GM12878 (cell line): ENCODE measurements around the gene RNU6-9. TPM values are rescaled to one million over a fixed set of nuclear protein-coding genes. Genes with fewer than 3 reads are reported as not detected.

Experiments used
- ASH2L ChIP-seq: fragments of 300-600, 200-600 bp; sonication (generic); IDR thresholded peaks from 2 replicates; pipeline ENCODE4 v1.6.1; 2017; ENCODE audit warnings: low read depth, mild to moderate bottlenecking, borderline replicate concordance
- ATF2 ChIP-seq: IDR thresholded peaks from 2 replicates; pipeline ENCODE4 v1.6.1; 2012; ENCODE audit warnings: low read length, inconsistent platforms
- ATF7 ChIP-seq: fragments of 450-650 bp; IDR thresholded peaks from 2 replicates; pipeline ENCODE4 v1.6.1; 2016; ENCODE audit warnings: low read depth, mild to moderate bottlenecking
- BCLAF1 ChIP-seq: fragments of 450-650 bp; IDR thresholded peaks from 2 replicates; pipeline ENCODE4 v1.6.1; 2017; ENCODE audit warnings: antibody characterized with exemption, mild to moderate bottlenecking, moderate library complexity
- CHD2 ChIP-seq: IDR thresholded peaks from 2 replicates; pipeline ENCODE4 v1.6.1; 2011; ENCODE audit warnings: low read depth, low read length, improper control_type of control experiment, borderline replicate concordance
- CHD4 ChIP-seq: fragments of 200-600 bp; sonication (generic); IDR thresholded peaks from 2 replicates; pipeline ENCODE4 v1.6.1; 2016; ENCODE audit warnings: mild to moderate bottlenecking
- E4F1 ChIP-seq: fragments of 450-650 bp; IDR thresholded peaks from 2 replicates; pipeline ENCODE4 v1.6.1; 2018; ENCODE audit warnings: borderline replicate concordance, mild to moderate bottlenecking; ENCODE audit not compliant: partially characterized antibody
- FOS ChIP-seq: IDR thresholded peaks from 3 replicates; pipeline ENCODE4 v1.6.1; 2011; ENCODE audit warnings: borderline replicate concordance; ENCODE audit not compliant: insufficient read length; ENCODE audit errors: extremely low read depth
- IRF3 ChIP-seq: fragments of 450-650 bp; IDR thresholded peaks from 2 replicates; pipeline ENCODE4 v1.6.1; 2014; ENCODE audit warnings: mild to moderate bottlenecking
- MTA3 ChIP-seq: IDR thresholded peaks from 2 replicates; pipeline ENCODE4 v1.6.1; 2012; ENCODE audit warnings: low read length, inconsistent platforms, borderline replicate concordance
- POLR2A ChIP-seq: IDR thresholded peaks from 2 replicates; pipeline ENCODE4 v1.6.1; 2011; ENCODE audit warnings: low read depth, mild to moderate bottlenecking, low read length
- RBBP5 ChIP-seq: fragments of 200-600 bp; sonication (generic); conservative IDR thresholded peaks from 2 replicates; pipeline ENCODE4 v1.6.1; 2016
- RCOR1 ChIP-seq: conservative IDR thresholded peaks from 2 replicates; pipeline ENCODE4 v1.6.1; 2012; ENCODE audit warnings: low read depth, low read length, improper control_type of control experiment
- SMARCA5 ChIP-seq: fragments of 450-650 bp; IDR thresholded peaks from 2 replicates; pipeline ENCODE4 v1.6.1; 2017; ENCODE audit warnings: mild to moderate bottlenecking
- SREBF1 ChIP-seq: IDR thresholded peaks from 2 replicates; pipeline ENCODE4 v1.6.1; 2012; ENCODE audit warnings: mild to moderate bottlenecking, low read length
- TAF1 ChIP-seq: IDR thresholded peaks from 2 replicates; pipeline ENCODE4 v1.6.1; 2011; ENCODE audit warnings: mild to moderate bottlenecking, low read depth, low read length, borderline replicate concordance
- ZNF592 ChIP-seq: fragments of 450-650 bp; IDR thresholded peaks from 2 replicates; pipeline ENCODE4 v1.6.1; 2017; ENCODE audit warnings: mild to moderate bottlenecking, moderate library complexity
- polyA plus RNA-seq, 11 experiments: library from polyadenylated mRNA; depleted of rRNA in 4 of 11; unstranded in 6 of 11; stranded (reverse) in 5 of 11; fragments of >200 nt; fragmentation: Nextera tagmentation in 4 of 11; fragmentation: Illumina TruSeq in 1 of 11; extraction: Ambion mirVana in 4 of 11; extraction: Trizol in 1 of 11; gene quantifications; 1 replicate in 1 of 11; 2 replicates in 10 of 11; pipeline versions ENCODE4 v1.2.1 to v1.2.3, GENCODE V29; 2011 to 2016; ENCODE audit warnings: inconsistent platforms in 2 of 11, missing spikeins in 2 of 11, low read depth in 1 of 11
- total RNA-seq, 4 experiments: library from RNA; depleted of rRNA in 3 of 4; stranded (reverse); fragments of >200 nt in 3 of 4; fragmentation: Illumina TruSeq in 1 of 4; extraction: Trizol in 1 of 4; gene quantifications; 2 replicates each; pipeline versions ENCODE4 v1.2.1 to v1.2.3, GENCODE V29; 2013 to 2021

Gene RNU6-9
- total and polyA plus RNA-seq, 10 of the 15 experiments (the other 5 are each of a cell fraction or from before 2014, with no cell fraction given) = not detected

GRCh38 chr19:892894-893689 is at the start of gene RNU6-9, which contains the start of gene MED16 (continued):
- no peak for TF ChIP-seq E4F1
- no peak for TF ChIP-seq MTA3
- no peak for TF ChIP-seq ATF2
- TF ChIP-seq BCLAF1 = no peak
- TF ChIP-seq SMARCA5 = peak; percentile 83
- no peak for TF ChIP-seq CHD2
- TF ChIP-seq RCOR1 = no peak
- TF ChIP-seq RBBP5 = 0 out of 2 replicates have a peak, but pooled peaks have one; percentile 57
- TF ChIP-seq ZNF592 = no peak
- no peak for TF ChIP-seq SREBF1
- TF ChIP-seq IRF3 = peak; percentile 39; the same call in 1 of the 2 replicates
- peak; percentile 89 for TF ChIP-seq POLR2A
- peak; percentile 64; the same call in 1 of the 2 replicates for TF ChIP-seq TAF1
- peak; percentile 70; the same call in 1 of the 2 replicates for TF ChIP-seq ASH2L
- no peak for TF ChIP-seq ATF7
- TF ChIP-seq CHD4 = no peak
- TF ChIP-seq FOS = no peak
